GM12873 (cell line): Measurements from ENCODE around the gene CTSH.

Experiments used
- TF ChIP-seq, protein P1 (sequence below): IDR thresholded peaks from 2 replicates; pipeline ENCODE4 v1.5.1; 2012; ENCODE audit warnings: low read depth, mild to moderate bottlenecking, moderate library complexity, low read length, control low read depth; ENCODE audit not compliant: insufficient read depth; ENCODE audit errors: missing control alignments

The CTSH gene

DNA sequence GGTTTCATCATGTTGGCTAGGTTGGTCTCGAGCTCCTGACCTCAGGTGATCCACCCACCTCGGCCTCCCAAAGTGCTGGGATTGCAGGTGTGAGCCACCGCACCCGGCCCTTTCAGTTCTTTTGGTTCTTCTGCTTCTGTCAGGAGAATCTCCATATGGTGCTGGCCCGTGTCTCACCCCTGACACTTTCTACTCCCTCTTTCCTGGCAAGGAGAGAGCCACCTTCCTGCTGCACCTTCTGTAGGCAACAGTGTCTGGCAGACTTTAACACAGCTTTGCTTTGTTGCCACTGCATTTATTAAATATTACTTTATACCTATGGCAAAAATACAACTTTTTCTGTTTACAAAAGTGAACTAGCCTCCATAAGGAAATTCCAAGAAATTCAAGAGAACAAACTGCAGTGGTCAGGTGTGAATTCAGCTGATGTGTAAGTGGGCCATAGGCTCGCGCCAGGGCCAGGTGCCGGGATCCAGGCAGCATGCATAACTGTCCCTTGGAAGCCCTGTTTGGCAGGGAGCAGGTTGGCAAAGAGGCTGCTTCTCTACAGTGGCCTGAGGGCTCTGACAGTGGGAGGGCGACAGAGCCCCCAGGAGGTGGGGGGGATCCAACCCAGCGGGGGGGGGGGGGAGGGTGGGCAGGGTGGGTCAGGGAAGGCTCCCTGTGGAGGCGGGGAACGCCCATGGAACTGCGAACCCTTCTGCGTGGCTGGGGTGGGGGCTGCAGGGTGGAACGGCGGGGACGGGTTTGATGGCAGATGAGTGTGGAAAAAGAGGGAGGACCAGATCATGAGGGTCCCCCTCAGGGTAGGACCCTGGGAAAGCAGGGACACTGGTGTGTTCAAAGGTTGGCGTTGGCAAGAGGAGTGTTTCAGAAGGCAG lies 21.1 kb downstream of the CTSH start:
- TF ChIP-seq, protein P1, sequence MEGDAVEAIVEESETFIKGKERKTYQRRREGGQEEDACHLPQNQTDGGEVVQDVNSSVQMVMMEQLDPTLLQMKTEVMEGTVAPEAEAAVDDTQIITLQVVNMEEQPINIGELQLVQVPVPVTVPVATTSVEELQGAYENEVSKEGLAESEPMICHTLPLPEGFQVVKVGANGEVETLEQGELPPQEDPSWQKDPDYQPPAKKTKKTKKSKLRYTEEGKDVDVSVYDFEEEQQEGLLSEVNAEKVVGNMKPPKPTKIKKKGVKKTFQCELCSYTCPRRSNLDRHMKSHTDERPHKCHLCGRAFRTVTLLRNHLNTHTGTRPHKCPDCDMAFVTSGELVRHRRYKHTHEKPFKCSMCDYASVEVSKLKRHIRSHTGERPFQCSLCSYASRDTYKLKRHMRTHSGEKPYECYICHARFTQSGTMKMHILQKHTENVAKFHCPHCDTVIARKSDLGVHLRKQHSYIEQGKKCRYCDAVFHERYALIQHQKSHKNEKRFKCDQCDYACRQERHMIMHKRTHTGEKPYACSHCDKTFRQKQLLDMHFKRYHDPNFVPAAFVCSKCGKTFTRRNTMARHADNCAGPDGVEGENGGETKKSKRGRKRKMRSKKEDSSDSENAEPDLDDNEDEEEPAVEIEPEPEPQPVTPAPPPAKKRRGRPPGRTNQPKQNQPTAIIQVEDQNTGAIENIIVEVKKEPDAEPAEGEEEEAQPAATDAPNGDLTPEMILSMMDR: no peak

DNA sequence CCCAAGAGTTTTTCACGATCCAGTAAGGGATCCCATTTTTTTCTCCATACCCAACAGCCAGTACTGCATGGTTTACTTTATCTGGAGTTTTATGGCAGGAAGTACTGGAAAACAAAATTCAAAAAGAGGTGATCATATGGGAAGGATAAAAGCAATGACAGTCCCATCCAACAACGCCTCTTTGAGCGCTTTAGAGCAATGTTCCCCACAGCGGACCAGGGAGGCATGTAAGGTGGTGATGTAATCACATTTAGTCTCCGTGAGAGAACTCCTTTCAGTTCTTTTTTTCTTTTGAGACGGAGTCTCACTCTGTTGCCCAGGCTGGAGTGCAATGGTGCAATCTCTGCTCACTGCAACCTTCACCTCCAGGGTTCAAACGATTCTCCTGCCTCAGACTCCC lies 21.8 kb downstream of the CTSH start:
- TF ChIP-seq, protein P1: no peak

DNA sequence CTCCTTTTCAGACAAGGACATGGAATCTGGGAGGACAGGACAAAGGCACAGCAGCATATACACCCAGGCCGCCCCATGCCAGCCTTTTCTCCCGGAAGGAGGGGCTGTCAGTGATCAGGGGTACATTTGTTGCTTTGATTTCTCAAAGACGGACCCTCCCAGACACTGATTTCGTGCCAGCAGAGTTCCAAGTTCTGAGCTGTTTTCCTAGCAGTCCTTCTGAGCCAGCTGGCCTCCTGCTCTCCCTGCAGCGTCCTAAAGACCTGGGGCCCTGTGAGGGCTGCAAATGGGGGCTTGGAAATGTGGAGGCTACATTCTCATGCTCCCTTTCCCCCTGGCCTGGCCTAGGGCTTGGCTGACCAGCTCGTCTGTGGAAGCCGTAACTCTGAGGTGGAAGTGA lies 22.3 kb downstream of the CTSH start:
- TF ChIP-seq, protein P1: no peak

DNA sequence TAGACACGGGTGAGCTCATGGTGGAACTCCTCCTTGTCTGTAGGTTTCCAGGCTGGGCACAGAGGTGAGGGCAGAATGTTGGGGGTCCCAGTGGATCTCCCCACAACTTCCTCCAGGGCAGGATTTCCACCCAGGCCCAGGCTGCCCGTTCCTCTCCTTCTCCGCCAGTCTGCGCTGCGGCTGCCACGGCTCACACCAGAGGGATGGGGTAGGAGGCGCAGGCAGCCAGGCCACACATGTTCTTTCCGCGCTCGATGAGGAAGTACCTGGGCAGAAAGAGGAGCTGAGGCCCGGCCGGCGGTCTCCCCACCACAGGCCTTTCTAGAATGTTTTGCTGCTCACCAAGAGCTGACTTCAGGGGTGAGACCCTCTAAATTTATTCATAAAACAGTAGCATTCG lies 22.9 kb downstream of the CTSH start:
- TF ChIP-seq, protein P1: no peak

DNA sequence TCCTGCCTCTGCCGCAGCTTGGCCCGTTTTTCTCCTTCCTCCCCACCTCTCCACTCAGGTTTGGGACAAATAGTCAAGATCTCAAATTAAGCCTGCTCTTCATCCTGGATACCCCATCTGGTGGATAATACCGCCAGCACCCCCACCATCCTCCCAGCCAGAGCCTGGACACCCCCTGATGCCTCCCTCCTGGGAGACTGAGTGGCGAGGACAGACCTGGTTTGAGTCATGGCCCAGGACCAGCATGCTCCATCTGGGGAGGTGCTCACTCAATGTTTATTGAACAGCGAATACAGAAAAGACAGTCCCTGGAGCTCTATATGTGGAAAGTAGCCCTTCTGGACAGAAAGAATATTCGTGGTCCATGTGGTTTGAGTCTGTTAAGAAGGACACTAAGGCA lies 23.3 kb downstream of the CTSH start:
- TF ChIP-seq, protein P1: no peak

DNA sequence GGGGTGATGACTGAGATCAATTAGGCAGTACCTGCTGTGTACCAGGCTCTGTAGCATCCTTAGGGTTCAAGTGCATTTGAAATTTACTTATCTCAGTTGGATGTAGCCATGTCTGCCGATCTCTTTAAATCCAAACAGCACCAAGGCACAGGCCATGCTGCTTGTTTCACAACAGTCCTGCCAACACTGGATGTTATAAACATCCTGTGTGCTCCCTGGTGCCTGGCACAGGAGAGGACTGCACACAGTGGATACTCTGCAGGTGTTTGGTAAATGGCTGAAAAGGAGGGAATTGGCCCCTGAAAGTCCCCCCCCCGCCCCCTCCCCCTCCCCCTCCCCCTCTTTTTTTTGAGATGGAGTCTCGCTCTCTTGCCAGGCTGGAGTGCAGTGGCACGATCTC lies 27.0 kb downstream of the CTSH start:
- TF ChIP-seq, protein P1: no peak

DNA sequence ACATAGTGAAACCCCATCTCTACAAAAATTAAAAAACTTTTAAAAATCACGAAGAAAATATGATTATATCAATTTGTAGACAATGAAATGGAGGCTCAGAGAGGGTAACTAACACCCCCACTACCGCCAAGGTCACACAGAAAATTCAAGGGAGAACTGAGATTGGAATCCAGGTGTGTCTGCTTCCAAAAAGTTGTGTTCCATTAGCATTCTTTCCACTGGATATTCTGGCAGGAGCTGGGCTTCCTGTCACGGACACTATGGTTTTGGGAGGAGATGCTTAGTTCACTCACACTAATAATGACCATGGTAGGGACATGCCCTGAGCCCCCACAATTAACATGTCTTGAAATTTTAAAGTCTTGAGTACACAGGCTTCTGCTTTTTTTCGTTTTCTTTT lies 28.8 kb downstream of the CTSH start:
- TF ChIP-seq, protein P1: no peak
